ENCODE results near the gene SLC44A2. TPM values are rescaled to one million over a fixed set of nuclear protein-coding genes. Genes with fewer than 3 reads are reported as not detected.
A peak's percentile ranks its signal among the peaks of the same experiment; 100 is the strongest.

Gene SLC44A2
- total RNA-seq, 3 donors from 2014 or later = 90.0 to 179 (median 116) TPM

GRCh38 chr19:10600149-10600548, 25.2 kb upstream of the SLC44A2 start:
- TF ChIP-seq, protein P1, sequence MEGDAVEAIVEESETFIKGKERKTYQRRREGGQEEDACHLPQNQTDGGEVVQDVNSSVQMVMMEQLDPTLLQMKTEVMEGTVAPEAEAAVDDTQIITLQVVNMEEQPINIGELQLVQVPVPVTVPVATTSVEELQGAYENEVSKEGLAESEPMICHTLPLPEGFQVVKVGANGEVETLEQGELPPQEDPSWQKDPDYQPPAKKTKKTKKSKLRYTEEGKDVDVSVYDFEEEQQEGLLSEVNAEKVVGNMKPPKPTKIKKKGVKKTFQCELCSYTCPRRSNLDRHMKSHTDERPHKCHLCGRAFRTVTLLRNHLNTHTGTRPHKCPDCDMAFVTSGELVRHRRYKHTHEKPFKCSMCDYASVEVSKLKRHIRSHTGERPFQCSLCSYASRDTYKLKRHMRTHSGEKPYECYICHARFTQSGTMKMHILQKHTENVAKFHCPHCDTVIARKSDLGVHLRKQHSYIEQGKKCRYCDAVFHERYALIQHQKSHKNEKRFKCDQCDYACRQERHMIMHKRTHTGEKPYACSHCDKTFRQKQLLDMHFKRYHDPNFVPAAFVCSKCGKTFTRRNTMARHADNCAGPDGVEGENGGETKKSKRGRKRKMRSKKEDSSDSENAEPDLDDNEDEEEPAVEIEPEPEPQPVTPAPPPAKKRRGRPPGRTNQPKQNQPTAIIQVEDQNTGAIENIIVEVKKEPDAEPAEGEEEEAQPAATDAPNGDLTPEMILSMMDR (IDR thresholded peaks at IDR 0.05) = no peak
- H3K4me1 ChIP-seq (ENCODE audit: low read depth) = peaks cover 6% of the 10 kb centered on the region
- intact Hi-C loops (cut with DNase I, micrococcal nuclease) = no loop called here

GRCh38 chr19:10601999-10602329, 23.4 kb upstream of the SLC44A2 start:
- H3K36me3 ChIP-seq (ENCODE audit: low read depth) = no peaks in the 10 kb centered on the region
- no peaks in the 10 kb centered on the region for H3K9me3 ChIP-seq
- intact Hi-C loops (cut with DNase I, micrococcal nuclease) = no loop called here
- no peak for ATAC-seq
- DNase-seq = no peak
- H3K4me1 ChIP-seq (ENCODE audit: low read depth) = peaks cover 6% of the 10 kb centered on the region
- TF ChIP-seq, protein P1 (IDR thresholded peaks at IDR 0.05) = no peak
- no peak overlapping the region for H3K4me3 ChIP-seq

More at GRCh38 chr19:10600149-10600548, 25.2 kb upstream of the SLC44A2 start:
- DNase-seq (no peak), ATAC-seq (no peak)
- Histone ChIP-seq H3K4me3 (no peak overlapping the region), H3K36me3 (ENCODE audit: low read depth) (no peaks in the 10 kb centered on the region), H3K9me3 (no peaks in the 10 kb centered on the region)

DNA sequence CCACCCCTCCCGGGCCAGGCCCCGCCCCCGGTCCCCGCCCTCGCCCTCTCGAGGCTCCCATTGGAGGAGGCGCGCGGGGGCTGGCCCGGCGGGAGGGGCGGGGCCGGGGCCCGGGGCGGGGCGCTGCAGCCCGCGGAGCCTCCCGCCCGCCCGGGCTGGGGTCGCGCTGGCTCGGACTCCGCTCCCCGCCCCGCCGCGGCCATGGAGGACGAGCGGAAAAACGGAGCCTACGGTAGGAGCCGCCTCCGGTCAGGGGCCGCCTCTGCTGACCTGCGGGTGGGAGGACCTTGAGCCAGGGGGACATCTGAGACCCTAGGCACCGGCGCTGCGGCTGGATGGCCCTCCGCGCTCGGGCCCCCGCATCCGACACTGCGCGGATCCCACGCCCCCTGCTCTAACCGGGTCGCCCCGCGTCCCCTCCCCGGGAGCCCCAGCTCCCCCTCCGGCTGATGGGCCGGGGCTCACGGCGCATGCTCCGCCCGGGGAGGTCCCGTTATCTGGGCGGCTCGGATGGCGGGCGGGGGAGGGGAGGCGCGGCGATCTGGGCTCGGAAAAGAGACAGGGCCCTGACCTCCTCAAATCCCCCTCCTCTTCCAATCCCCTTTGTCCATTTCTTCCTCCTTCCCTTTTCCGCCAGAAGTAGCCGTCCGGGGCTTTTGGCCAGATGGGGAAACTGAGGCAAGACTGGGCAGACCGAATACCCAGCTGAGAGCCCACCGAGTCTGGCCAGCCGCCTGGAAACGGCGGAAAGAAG, 22.8 kb upstream of the SLC44A2 start:
- DNase-seq = peak; percentile 90 to 91 (median 91)
- peak; percentile 98 for ATAC-seq
- H3K4me3 ChIP-seq = peak overlapping the region; percentile 63
- intact Hi-C loops (cut with DNase I, micrococcal nuclease) = no loop called here
- no peaks in the 10 kb centered on the region for H3K36me3 ChIP-seq (ENCODE audit: low read depth)
- H3K9me3 ChIP-seq = no peaks in the 10 kb centered on the region
- TF ChIP-seq, protein P1 (IDR thresholded peaks at IDR 0.05) = no peak
- peaks cover 6% of the 10 kb centered on the region for H3K4me1 ChIP-seq (ENCODE audit: low read depth)

GRCh38 chr19:10603084-10603872, 22.1 kb upstream of the SLC44A2 start:
- intact Hi-C loops (cut with DNase I, micrococcal nuclease) = no loop called here
- TF ChIP-seq, protein P1 (IDR thresholded peaks at IDR 0.05) = no peak

DNA sequence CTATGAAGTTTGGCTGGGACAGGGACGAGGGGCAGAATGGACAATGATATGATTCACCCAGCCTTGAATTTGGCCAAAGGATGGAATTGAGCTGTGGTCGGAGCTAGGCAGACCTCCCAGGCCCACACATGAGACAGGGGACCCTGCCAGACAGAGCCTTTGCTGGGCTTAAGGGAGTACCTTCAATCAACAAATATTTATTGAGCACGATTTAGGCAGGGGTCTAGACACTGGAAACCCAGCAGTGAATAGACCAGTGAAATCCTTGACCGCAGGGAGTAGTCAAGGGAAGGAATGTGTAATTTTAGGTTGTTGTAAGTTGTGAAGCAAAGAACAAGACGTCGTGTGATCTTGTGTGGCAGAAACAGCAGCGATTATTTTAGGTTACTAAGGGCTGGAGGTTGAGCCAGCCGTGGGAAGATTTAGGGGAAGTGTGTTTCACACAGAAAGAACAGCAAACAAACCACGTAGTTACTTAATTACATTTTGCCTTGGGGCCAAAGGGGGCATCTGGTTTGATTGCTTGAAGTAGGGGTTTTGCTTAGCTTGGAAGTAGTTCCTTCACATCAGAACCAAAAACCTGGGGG, 21.4 kb upstream of the SLC44A2 start:
- no peaks in the 10 kb centered on the region for H3K9me3 ChIP-seq
- no peak overlapping the region for H3K4me3 ChIP-seq
- peak; percentile 36 for ATAC-seq
- no peaks in the 10 kb centered on the region for H3K36me3 ChIP-seq (ENCODE audit: low read depth)
- H3K4me1 ChIP-seq (ENCODE audit: low read depth) = peaks cover 6% of the 10 kb centered on the region
- TF ChIP-seq, protein P1 (IDR thresholded peaks at IDR 0.05) = no peak
- no peak for DNase-seq
- intact Hi-C loops (cut with DNase I, micrococcal nuclease) = no loop called here

More at GRCh38 chr19:10603084-10603872, 22.1 kb upstream of the SLC44A2 start:
- ATAC-seq = peak; percentile 64
- Histone ChIP-seq H3K4me1 (ENCODE audit: low read depth) (peaks cover 6% of the 10 kb centered on the region), H3K36me3 (ENCODE audit: low read depth) (no peaks in the 10 kb centered on the region), H3K4me3 (peak overlapping the region; percentile 63), H3K9me3 (no peaks in the 10 kb centered on the region)
- DNase-seq = peak; percentile 54 to 85 (median 59)
